Kidney epithelial cell (primary cell): ENCODE measurements around the gene FAM221B. TPM values are rescaled to one million over a fixed set of nuclear protein-coding genes. Genes with fewer than 3 reads are reported as not detected.

Experiments
- DNase-seq: peaks from one replicate; pipeline ENCODE4 v3.0.0-alpha.2; 2010; ENCODE audit warnings: low read depth
- H3K27me3 ChIP-seq: 2 replicates; pipeline ENCODE4 v1.6.0; 2011; ENCODE audit warnings: low read length; ENCODE audit not compliant: control insufficient read depth, insufficient read depth
- H3K36me3 ChIP-seq: 2 replicates; pipeline ENCODE4 v1.5.1; 2011; ENCODE audit warnings: low read length; ENCODE audit not compliant: control insufficient read depth, insufficient read depth
- H3K4me3 ChIP-seq: 2 replicates; pipeline ENCODE4 v1.5.1; 2011; ENCODE audit warnings: low read depth, mild to moderate bottlenecking, control low read depth, low read length
- CTCF ChIP-seq: IDR thresholded peaks from 2 replicates; pipeline ENCODE4 v1.5.1; 2011; ENCODE audit warnings: mild to moderate bottlenecking, moderate library complexity, low read length, control low read depth, inconsistent platforms; ENCODE audit not compliant: insufficient read depth, poor library complexity, severe bottlenecking
- total RNA-seq: library from RNA; depleted of rRNA; stranded (reverse); fragments of >200 nt; gene quantifications from 2 replicates; pipeline ENCODE4 v1.2.3, GENCODE V29; 2015

FAM221B gene
- total RNA-seq, 1 donor from 2014 or later = not detected

GRCh38 chr9:35842795-35843194 lies 14.3 kb upstream of the FAM221B start:
- no peak for TF ChIP-seq CTCF
- H3K27me3 ChIP-seq = no peaks in the 10 kb centered on the region
- H3K4me3 ChIP-seq = no peak overlapping the region
- no peak for DNase-seq
- H3K36me3 ChIP-seq = peaks cover 2% of the 10 kb centered on the region

DNA sequence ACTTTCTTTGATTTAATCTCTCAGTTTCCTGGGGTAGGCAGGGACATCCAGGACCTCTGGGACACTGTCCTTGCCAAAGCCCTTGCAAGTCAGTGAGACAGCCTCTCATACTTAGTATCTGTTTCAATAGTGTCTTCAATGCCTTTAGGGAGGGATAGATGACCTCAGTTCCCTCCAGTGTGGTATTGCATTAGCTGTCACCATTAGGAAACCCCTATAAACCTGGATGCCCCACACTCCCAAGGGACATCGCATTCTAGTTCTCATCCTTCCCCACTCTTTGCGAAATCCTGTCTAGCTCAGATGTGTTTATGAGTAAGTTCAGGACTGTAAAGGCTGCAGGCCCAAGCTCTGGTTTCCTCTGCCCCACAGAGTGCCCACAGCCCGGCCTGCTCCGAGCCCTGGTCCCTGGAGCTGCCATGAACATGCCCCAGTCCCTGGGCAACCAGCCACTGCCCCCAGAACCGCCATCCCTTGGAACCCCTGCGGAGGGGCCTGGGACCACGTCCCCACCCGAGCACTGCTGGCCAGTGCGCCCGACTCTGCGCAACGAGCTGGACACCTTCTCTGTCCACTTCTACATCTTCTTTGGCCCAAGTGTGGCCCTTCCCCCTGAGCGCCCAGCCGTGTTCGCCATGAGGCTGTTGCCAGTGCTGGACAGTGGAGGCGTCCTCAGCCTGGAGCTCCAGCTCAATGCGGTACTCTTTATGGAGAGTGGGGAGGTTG lies 13.7 kb upstream of the FAM221B start:
- Histone ChIP-seq H3K4me3 (no peak overlapping the region), H3K27me3 (no peaks in the 10 kb centered on the region), H3K36me3 (peaks cover 2% of the 10 kb centered on the region)
- no peak for TF ChIP-seq CTCF
- DNase-seq = no peak

- H3K4me3 ChIP-seq = no peak overlapping the region
- no peaks in the 10 kb centered on the region for H3K27me3 ChIP-seq
- H3K36me3 ChIP-seq = no peaks in the 10 kb centered on the region
- DNase-seq = no peak
- no peak for TF ChIP-seq CTCF
Observed at GRCh38 chr9:35841645-35841900, 13.0 kb upstream of the FAM221B start.

- TF ChIP-seq CTCF = no peak
- Histone ChIP-seq H3K36me3 (no peaks in the 10 kb centered on the region), H3K27me3 (no peaks in the 10 kb centered on the region), H3K4me3 (no peak overlapping the region)
- DNase-seq = no peak
Observed at GRCh38 chr9:35840881-35841644, 12.5 kb upstream of the FAM221B start.

- no peak for DNase-seq
- H3K4me3 ChIP-seq = no peak overlapping the region
- no peaks in the 10 kb centered on the region for H3K27me3 ChIP-seq
- H3K36me3 ChIP-seq = no peaks in the 10 kb centered on the region
- TF ChIP-seq CTCF = no peak
Observed at GRCh38 chr9:35839926-35840325, 11.4 kb upstream of the FAM221B start.
